SK-N-SH (cell line): ENCODE results near the gene SEC11A. TPM values are rescaled to one million over a fixed set of nuclear protein-coding genes. Genes with fewer than 3 reads are reported as not detected.
A peak's percentile ranks its signal among the peaks of the same experiment; 100 is the strongest.

ENCODE experiments used
- CTCF ChIA-PET: fragments of 300-600, 350-600 bp; formaldehyde crosslinking; extraction: SDS; loops from one replicate; lab custom pipeline; 2021; lab: Yijun Ruan, JAX
- POLR2A ChIA-PET: fragments of 350-600 bp; sonication (Branson Sonifier 250); formaldehyde crosslinking; extraction: SDS; loops from one replicate; lab custom pipeline; 2020; ENCODE audit warnings: antibody characterized with exemption, inconsistent platforms; lab: Yijun Ruan, JAX
- DNase-seq: peaks from one replicate; pipeline ENCODE4 v3.0.0; 2012
- H2AFZ ChIP-seq: fragments of 200-600 bp; sonication (generic); 2 replicates; pipeline ENCODE4 v1.8.1; 2016; ENCODE audit warnings: antibody characterized with exemption, mild to moderate bottlenecking, low read depth
- H3F3A ChIP-seq: fragments of 200-600 bp; sonication (generic); replicated peaks from 2 replicates; pipeline ENCODE3; 2016; ENCODE audit warnings: antibody characterized with exemption, mild to moderate bottlenecking; ENCODE audit not compliant: insufficient read depth
- H3K27ac ChIP-seq, 2 experiments: fragments of 200-500 bp in 1 of 2; fragments of 200-600 bp in 1 of 2; sonication (Bioruptor generic) in 1 of 2; sonication (generic), shearing (Covaris generic) in 1 of 2; 2 replicates each; pipeline versions ENCODE4 v1.5.1 to v1.6.1; 2014 to 2016; ENCODE audit warnings: low read depth in 2 of 2, inconsistent platforms in 1 of 2, low read length in 1 of 2, mild to moderate bottlenecking in 1 of 2, mixed read lengths in 1 of 2
- H3K27me3 ChIP-seq: fragments of 200-600 bp; sonication (generic), shearing (Covaris generic); 2 replicates; pipeline ENCODE4 v1.6.1; 2016; ENCODE audit warnings: mixed run types; ENCODE audit not compliant: insufficient read depth
- H3K36me3 ChIP-seq, 2 experiments: fragments of 200-500 bp in 1 of 2; fragments of 200-600 bp in 1 of 2; sonication (Bioruptor generic) in 1 of 2; sonication (generic) in 1 of 2; replicated peaks in 1 of 2; 2 replicates each; pipeline versions ENCODE3 to v1.5.1; 2014 to 2016; ENCODE audit warnings: low read length in 1 of 2, mild to moderate bottlenecking in 1 of 2; ENCODE audit not compliant: insufficient read depth in 2 of 2, control insufficient read depth in 1 of 2
- H3K4me1 ChIP-seq, 2 experiments: fragments of 200-500 bp in 1 of 2; fragments of 200-600 bp in 1 of 2; sonication (Bioruptor generic) in 1 of 2; sonication (generic), shearing (Covaris generic) in 1 of 2; 2 replicates each; pipeline versions ENCODE4 v1.5.1 to v1.6.1; 2014 to 2016; ENCODE audit warnings: low read depth in 1 of 2, low read length in 1 of 2, mixed run types in 1 of 2; ENCODE audit not compliant: insufficient read depth in 2 of 2, control insufficient read depth in 1 of 2
- H3K4me2 ChIP-seq: fragments of 200-600 bp; sonication (generic), shearing (Covaris generic); 2 replicates; pipeline ENCODE4 v1.6.1; 2017; ENCODE audit warnings: mixed run types
- H3K4me3 ChIP-seq, 2 experiments: fragments of 200-500 bp in 1 of 2; fragments of 200-600 bp in 1 of 2; sonication (Bioruptor generic) in 1 of 2; sonication (generic), shearing (Covaris generic) in 1 of 2; 2 replicates each; pipeline versions ENCODE4 v1.5.1 to v1.8.1; 2014 to 2016; ENCODE audit warnings: low read depth in 2 of 2, inconsistent platforms in 1 of 2, low read length in 1 of 2, mild to moderate bottlenecking in 1 of 2, mixed read lengths in 1 of 2, moderate library complexity in 1 of 2
- H3K79me2 ChIP-seq: fragments of 200-600 bp; sonication (generic); 2 replicates; pipeline ENCODE4 v1.8.1; 2017; ENCODE audit warnings: mild to moderate bottlenecking; ENCODE audit not compliant: insufficient read depth
- H3K9ac ChIP-seq: fragments of 200-600 bp; sonication (generic); 2 replicates; pipeline ENCODE4 v1.6.1; 2017; ENCODE audit warnings: mixed run types
- H3K9me2 ChIP-seq: fragments of 200-600 bp; sonication (generic); 2 replicates; pipeline ENCODE4 v1.6.1; 2017; ENCODE audit warnings: mixed run types
- H3K9me3 ChIP-seq: fragments of 200-600 bp; sonication (generic); 2 replicates; pipeline ENCODE4 v1.6.1; 2017; ENCODE audit warnings: mixed run types, mild to moderate bottlenecking, moderate library complexity
- H4K20me1 ChIP-seq: fragments of 200-600 bp; sonication (generic); 2 replicates; pipeline ENCODE4 v1.6.1; 2017; ENCODE audit warnings: mild to moderate bottlenecking, mixed run types; ENCODE audit not compliant: insufficient read depth
- CHD2 ChIP-seq: fragments of 150-350 bp; IDR thresholded peaks from 2 replicates; pipeline ENCODE4 v1.6.1; 2018; ENCODE audit warnings: low read length; ENCODE audit not compliant: partially characterized antibody
- ELF1 ChIP-seq: IDR thresholded peaks from 2 replicates; pipeline ENCODE4 v1.4.0; 2012
- EP300 ChIP-seq, 2 experiments: IDR thresholded peaks; 2 replicates each; pipeline versions ENCODE4 v1.4.0 to v1.6.1; 2012; ENCODE audit warnings: borderline replicate concordance in 1 of 2, low read depth in 1 of 2, low read length in 1 of 2
- EZH2phosphoT487 ChIP-seq: fragments of 200-600 bp; sonication (generic); IDR thresholded peaks from 2 replicates; pipeline ENCODE4 v1.6.1; 2017; ENCODE audit warnings: low read depth, mixed run types, mild to moderate bottlenecking, antibody characterized with exemption, moderate library complexity, borderline replicate concordance
- FOXJ3 ChIP-seq: sonication (generic); formaldehyde crosslinking; IDR thresholded peaks from 2 replicates; pipeline ENCODE4 v1.5.1; 2020; ENCODE audit warnings: mild to moderate bottlenecking, missing genetic modification reagents
- GABPA ChIP-seq: IDR thresholded peaks from 2 replicates; pipeline ENCODE4 v1.4.0; 2012; ENCODE audit warnings: low read depth, mild to moderate bottlenecking
- GATA2 ChIP-seq: sonication (generic); formaldehyde crosslinking; IDR thresholded peaks from 2 replicates; pipeline ENCODE4 v1.5.0; 2020; ENCODE audit warnings: mild to moderate bottlenecking, missing genetic modification reagents
- IRF3 ChIP-seq: fragments of 150-350 bp; IDR thresholded peaks from 2 replicates; pipeline ENCODE4 v1.6.1; 2016; ENCODE audit warnings: mild to moderate bottlenecking, low read depth, low read length
- JUND ChIP-seq: IDR thresholded peaks from 2 replicates; pipeline ENCODE4 v1.4.0; 2012
- MEF2A ChIP-seq: IDR thresholded peaks from 2 replicates; pipeline ENCODE4 v1.4.0; 2012; ENCODE audit warnings: low read depth, borderline replicate concordance
- MXI1 ChIP-seq: IDR thresholded peaks from 2 replicates; pipeline ENCODE4 v1.6.1; 2012; ENCODE audit warnings: mild to moderate bottlenecking, low read depth, low read length, improper control_type of control experiment
- NFIC ChIP-seq: IDR thresholded peaks from 2 replicates; pipeline ENCODE4 v1.4.0; 2012; ENCODE audit warnings: borderline replicate concordance
- NRF1 ChIP-seq: IDR thresholded peaks from 2 replicates; pipeline ENCODE4 v1.6.1; 2012; ENCODE audit warnings: low read depth, mild to moderate bottlenecking, low read length
- POLR2AphosphoS5 ChIP-seq: IDR thresholded peaks from 2 replicates; pipeline ENCODE4 v1.6.1; 2012; ENCODE audit warnings: low read depth, low read length
- RAD21 ChIP-seq: IDR thresholded peaks from 2 replicates; pipeline ENCODE4 v1.6.1; 2012; ENCODE audit warnings: mild to moderate bottlenecking, low read length
- RCOR1 ChIP-seq: fragments of 150-350 bp; IDR thresholded peaks from 2 replicates; pipeline ENCODE4 v1.6.1; 2017; ENCODE audit warnings: antibody characterized with exemption, low read length
- REST ChIP-seq: IDR thresholded peaks from 2 replicates; pipeline ENCODE4 v1.6.1; 2012; ENCODE audit warnings: mild to moderate bottlenecking, low read depth, low read length, moderate library complexity
- RFX5 ChIP-seq: IDR thresholded peaks from 2 replicates; pipeline ENCODE4 v1.6.1; 2012; ENCODE audit warnings: mild to moderate bottlenecking, improper control_type of control experiment, low read length
- RXRA ChIP-seq: IDR thresholded peaks from 2 replicates; pipeline ENCODE4 v1.4.0; 2012; ENCODE audit warnings: low read depth, mild to moderate bottlenecking, borderline replicate concordance
- SIN3A ChIP-seq: IDR thresholded peaks from 2 replicates; pipeline ENCODE4 v1.6.1; 2012; ENCODE audit warnings: low read depth, mild to moderate bottlenecking, low read length, moderate library complexity, borderline replicate concordance
- SMC3 ChIP-seq: IDR thresholded peaks from 2 replicates; pipeline ENCODE4 v1.6.1; 2012; ENCODE audit warnings: low read depth, low read length, improper control_type of control experiment
- TAF1 ChIP-seq: IDR thresholded peaks from 2 replicates; pipeline ENCODE4 v1.6.1; 2012; ENCODE audit warnings: low read depth, mild to moderate bottlenecking, low read length, moderate library complexity, borderline replicate concordance
- TCF12 ChIP-seq: IDR thresholded peaks from 2 replicates; pipeline ENCODE4 v1.4.0; 2012
- TEAD4 ChIP-seq: IDR thresholded peaks from 2 replicates; pipeline ENCODE4 v1.4.0; 2012; ENCODE audit warnings: mild to moderate bottlenecking, borderline replicate concordance; ENCODE audit not compliant: insufficient read depth
- USF2 ChIP-seq: fragments of 150-350 bp; IDR thresholded peaks from 2 replicates; pipeline ENCODE4 v1.6.1; 2017; ENCODE audit warnings: antibody characterized with exemption, low read length, low read depth, borderline replicate concordance
- YY1 ChIP-seq: IDR thresholded peaks from 2 replicates; pipeline ENCODE4 v1.4.0; 2012; ENCODE audit warnings: low read depth, mild to moderate bottlenecking
- WGBS: methylation state at CpG from one replicate; pipeline ENCODE4 v1.1.6; 2017; ENCODE audit warnings: low lambda C conversion rate; 5-methylcytosine and 5-hydroxymethylcytosine counted together
- polyA plus RNA-seq, 3 experiments: library from polyadenylated mRNA; depleted of rRNA; stranded (reverse); fragments of >200 nt; gene quantifications; 2 replicates each; pipeline ENCODE4 v1.2.3, GENCODE V29; 2012
- TF ChIP-seq, protein P1 (sequence below): IDR thresholded peaks from 2 replicates; pipeline ENCODE4; 2012
- TF ChIP-seq, protein P2 (sequence below): IDR thresholded peaks from 2 replicates; pipeline ENCODE4 v1.4.0; 2012; ENCODE audit warnings: low read depth

The SEC11A gene
- polyA plus RNA-seq, 1 of the 3 experiments (the other 2 are of a cell fraction): 107 TPM

GRCh38 chr15:84658080-84658787 lies 57.7 kb downstream of the SEC11A start, which contains the start of gene NMB:
Gene NMB (minus strand): TSS chr15:84658199. CDS start chr15:84658152, 47 bp downstream.
- CTCF ChIA-PET: interaction anchor here (0.5 to 4.2 kb wide), 24 partner anchors 8 to 271 kb away, joined by 3 to 38 read pairs (median 4); partner anchors contain the start of gene SEC11A
- H4K20me1 ChIP-seq: no peaks in the 10 kb centered on the region
- H3K27ac ChIP-seq: peak within 1 kb of the TSS; percentile 53 to 83
- 11% methylated on average over 21 of the region's 61 CpGs for WGBS
- H3K4me2 ChIP-seq: peak within 1 kb of the TSS; percentile 82
- peaks cover 3 to 13% of the 10 kb centered on the region in 2 experiments for H3K36me3 ChIP-seq
- peaks cover 33% of the 10 kb centered on the region for H3F3A ChIP-seq
- peak within 1 kb of the TSS; percentile 66 for H2AFZ ChIP-seq
- H3K27me3 ChIP-seq: no peaks in the 10 kb centered on the region
- no peaks in the 10 kb centered on the region for H3K9me2 ChIP-seq
- POLR2A ChIA-PET: interaction anchor here (0.6 to 1.0 kb wide), 3 partner anchors 58 to 773 kb away, joined by 3 to 5 read pairs (median 4); partner anchors contain the start of gene SEC11A
- peaks cover 8% of the 10 kb centered on the region for H3K79me2 ChIP-seq
- H3K9me3 ChIP-seq: no peaks in the 10 kb centered on the region
- H3K9ac ChIP-seq: peak within 1 kb of the TSS; percentile 62; the same call in 1 of the 2 replicates
- peak; percentile 98 for DNase-seq
- peaks cover 4 to 23% of the 10 kb centered on the region in 2 experiments; a peak in 2 of 4 replicates for H3K4me1 ChIP-seq
- peak within 1 kb of the TSS; percentile 52 to 54; a peak in 3 of 4 replicates for H3K4me3 ChIP-seq
- no peak for TF ChIP-seq RFX5
- TF ChIP-seq ELF1: no peak
- TF ChIP-seq, protein P1, sequence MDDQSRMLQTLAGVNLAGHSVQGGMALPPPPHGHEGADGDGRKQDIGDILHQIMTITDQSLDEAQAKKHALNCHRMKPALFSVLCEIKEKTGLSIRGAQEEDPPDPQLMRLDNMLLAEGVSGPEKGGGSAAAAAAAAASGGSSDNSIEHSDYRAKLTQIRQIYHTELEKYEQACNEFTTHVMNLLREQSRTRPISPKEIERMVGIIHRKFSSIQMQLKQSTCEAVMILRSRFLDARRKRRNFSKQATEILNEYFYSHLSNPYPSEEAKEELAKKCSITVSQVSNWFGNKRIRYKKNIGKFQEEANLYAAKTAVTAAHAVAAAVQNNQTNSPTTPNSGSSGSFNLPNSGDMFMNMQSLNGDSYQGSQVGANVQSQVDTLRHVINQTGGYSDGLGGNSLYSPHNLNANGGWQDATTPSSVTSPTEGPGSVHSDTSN: no peak
- peak; percentile 43 for TF ChIP-seq POLR2AphosphoS5
- TF ChIP-seq MEF2A: no peak
- no peak for TF ChIP-seq REST
- TF ChIP-seq SMC3: peak; percentile 29
- TF ChIP-seq IRF3: no peak
- no peak for TF ChIP-seq JUND
- TF ChIP-seq TAF1: peak; percentile 23; the same call in 1 of the 2 replicates
- TF ChIP-seq TEAD4: no peak
- no peak for TF ChIP-seq YY1
- peak; percentile 78 for TF ChIP-seq CHD2
- peak; percentile 75; the same call in 1 of the 2 replicates for TF ChIP-seq MXI1
- TF ChIP-seq EP300 (IDR thresholded peaks at IDR 0.05; ENCODE audit: borderline replicate concordance in 1 of 2, low read depth in 1 of 2, low read length in 1 of 2): no peak
- no peak for TF ChIP-seq NFIC
- peak; percentile 7; the same call in 1 of the 2 replicates for TF ChIP-seq SIN3A
- TF ChIP-seq TCF12: no peak
- peak; percentile 36 for TF ChIP-seq RAD21
- TF ChIP-seq NRF1: no peak
- no peak for TF ChIP-seq USF2
- no peak; the same call in 1 of the 2 replicates for TF ChIP-seq RCOR1
- TF ChIP-seq RXRA: no peak
- TF ChIP-seq EZH2phosphoT487: no peak
- no peak for TF ChIP-seq FOXJ3 (CRISPR knock-in tag)
- TF ChIP-seq, protein P2, sequence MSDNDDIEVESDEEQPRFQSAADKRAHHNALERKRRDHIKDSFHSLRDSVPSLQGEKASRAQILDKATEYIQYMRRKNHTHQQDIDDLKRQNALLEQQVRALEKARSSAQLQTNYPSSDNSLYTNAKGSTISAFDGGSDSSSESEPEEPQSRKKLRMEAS: peak; percentile 52; the same call in 1 of the 2 replicates
- no peak for TF ChIP-seq GATA2 (CRISPR knock-in tag)
- TF ChIP-seq GABPA: peak; percentile 37; the same call in 1 of the 2 replicates
